Thoracic aorta (tissue), 2 donors: ENCODE results near the gene ZBTB21. TPM values are rescaled to one million over a fixed set of nuclear protein-coding genes. Genes with fewer than 3 reads are reported as not detected.
A peak's percentile ranks its signal among the peaks of the same experiment; 100 is the strongest.

Experiments
- ATAC-seq: fragments of 150-250 bp; one replicate; pipeline ENCODE4 v1.8.0; 2017; ENCODE audit warnings: low read depth; ENCODE audit not compliant: insufficient number of reproducible peaks, low FRiP score
- DNase-seq: peaks from one replicate; pipeline ENCODE4 v3.0.0-alpha.2; 2020; ENCODE audit warnings: low spot score
- H3K27ac ChIP-seq, 2 donors: fragments of 200-600 bp; sonication (generic); 1 replicate in 1 of 2; 2 replicates in 1 of 2; pipeline ENCODE4 v1.5.1; 2016; ENCODE audit warnings: mild to moderate bottlenecking in 2 of 2, moderate library complexity in 2 of 2
- H3K27me3 ChIP-seq: fragments of 200-600 bp; sonication (generic); replicated peaks from 2 replicates; pipeline ENCODE4 v1.6.0; 2016; ENCODE audit warnings: mild to moderate bottlenecking; ENCODE audit not compliant: insufficient read depth
- H3K36me3 ChIP-seq: fragments of 200-600 bp; sonication (generic); one replicate; pipeline ENCODE4 v1.5.1; 2016
- H3K4me1 ChIP-seq, 2 donors: fragments of 200-600 bp; sonication (generic); 1 replicate in 1 of 2; 2 replicates in 1 of 2; pipeline versions ENCODE4 v1.5.1 to v1.6.0; 2016; ENCODE audit warnings: low read depth in 2 of 2, mild to moderate bottlenecking in 1 of 2; ENCODE audit not compliant: control insufficient read depth in 1 of 2
- H3K4me3 ChIP-seq: fragments of 200-600 bp; sonication (generic); 2 replicates; pipeline ENCODE4 v1.5.1; 2016; ENCODE audit warnings: mild to moderate bottlenecking
- H3K9me3 ChIP-seq: fragments of 200-600 bp; sonication (generic); 2 replicates; pipeline ENCODE4 v1.5.1; 2016
- CTCF ChIP-seq: fragments of 200-600 bp; sonication (generic); IDR thresholded peaks from one replicate; pipeline ENCODE4 v1.5.1; 2019; ENCODE audit warnings: antibody characterized with exemption
- total RNA-seq, 2 donors: library from RNA; depleted of rRNA; stranded (reverse); fragments of >200 nt; gene quantifications; one replicate each; pipeline versions ENCODE4 v1.1.0 to v1.2.3, GENCODE V29; 2016

The ZBTB21 gene
- total RNA-seq, 2 donors from 2014 or later = 16.5 to 23.8 TPM

GRCh38 chr21:42039911-42040351 is 29.8 kb upstream of the ZBTB21 start:
- H3K4me3 ChIP-seq = no peak overlapping the region
- H3K4me1 ChIP-seq = peaks cover 7 to 25% of the 10 kb centered on the region in 2 donors
- H3K36me3 ChIP-seq = no peaks in the 10 kb centered on the region
- H3K9me3 ChIP-seq = no peaks in the 10 kb centered on the region
- TF ChIP-seq CTCF = no peak
- H3K27me3 ChIP-seq = no peaks in the 10 kb centered on the region
- ATAC-seq = no peak
- peak overlapping the region; percentile 19 to 47 for H3K27ac ChIP-seq
- no peak for DNase-seq

- no peak for DNase-seq
- Histone ChIP-seq H3K4me3 (no peak overlapping the region), H3K27ac (peak overlapping the region in 1 of 2 donors; percentile 47), H3K27me3 (no peaks in the 10 kb centered on the region), H3K9me3 (no peaks in the 10 kb centered on the region), H3K36me3 (no peaks in the 10 kb centered on the region), H3K4me1 (peaks cover 7 to 25% of the 10 kb centered on the region in 2 donors)
- ATAC-seq = peak; percentile 80
- no peak for TF ChIP-seq CTCF
Observed at GRCh38 chr21:42039470-42039901, 29.3 kb upstream of the ZBTB21 start.

GRCh38 chr21:42038826-42039425 is 28.8 kb upstream of the ZBTB21 start:
- ATAC-seq (no peak), DNase-seq (no peak)
- Histone ChIP-seq H3K27me3 (no peaks in the 10 kb centered on the region), H3K27ac (peak overlapping the region in 1 of 2 donors; percentile 47), H3K9me3 (no peaks in the 10 kb centered on the region), H3K4me1 (peaks cover 7 to 25% of the 10 kb centered on the region in 2 donors), H3K4me3 (no peak overlapping the region), H3K36me3 (no peaks in the 10 kb centered on the region)
- TF ChIP-seq CTCF = no peak

GRCh38 chr21:42038393-42038792 is 28.2 kb upstream of the ZBTB21 start:
- ATAC-seq (no peak), DNase-seq (no peak)

GRCh38 chr21:42037943-42038342 is 27.8 kb upstream of the ZBTB21 start:
- H3K36me3 ChIP-seq = no peaks in the 10 kb centered on the region
- TF ChIP-seq CTCF = no peak
- no peak for ATAC-seq
- no peak overlapping the region for H3K27ac ChIP-seq
- DNase-seq = no peak
- H3K9me3 ChIP-seq = no peaks in the 10 kb centered on the region
- no peaks in the 10 kb centered on the region for H3K27me3 ChIP-seq
- H3K4me3 ChIP-seq = no peak overlapping the region
- H3K4me1 ChIP-seq = peaks cover 7 to 25% of the 10 kb centered on the region in 2 donors

More at GRCh38 chr21:42038393-42038792, 28.2 kb upstream of the ZBTB21 start:
- Histone ChIP-seq H3K4me3 (no peak overlapping the region), H3K27me3 (no peaks in the 10 kb centered on the region), H3K36me3 (no peaks in the 10 kb centered on the region), H3K9me3 (no peaks in the 10 kb centered on the region), H3K4me1 (peaks cover 7 to 25% of the 10 kb centered on the region in 2 donors), H3K27ac (no peak overlapping the region)
- no peak for TF ChIP-seq CTCF
